ENCODE results near the gene CEACAM19. TPM values are rescaled to one million over a fixed set of nuclear protein-coding genes. Genes with fewer than 3 reads are reported as not detected.

The CEACAM19 gene
- total and polyA plus RNA-seq, 10 donors: 1.0 to 6.8 (median 3.7) TPM

DNA sequence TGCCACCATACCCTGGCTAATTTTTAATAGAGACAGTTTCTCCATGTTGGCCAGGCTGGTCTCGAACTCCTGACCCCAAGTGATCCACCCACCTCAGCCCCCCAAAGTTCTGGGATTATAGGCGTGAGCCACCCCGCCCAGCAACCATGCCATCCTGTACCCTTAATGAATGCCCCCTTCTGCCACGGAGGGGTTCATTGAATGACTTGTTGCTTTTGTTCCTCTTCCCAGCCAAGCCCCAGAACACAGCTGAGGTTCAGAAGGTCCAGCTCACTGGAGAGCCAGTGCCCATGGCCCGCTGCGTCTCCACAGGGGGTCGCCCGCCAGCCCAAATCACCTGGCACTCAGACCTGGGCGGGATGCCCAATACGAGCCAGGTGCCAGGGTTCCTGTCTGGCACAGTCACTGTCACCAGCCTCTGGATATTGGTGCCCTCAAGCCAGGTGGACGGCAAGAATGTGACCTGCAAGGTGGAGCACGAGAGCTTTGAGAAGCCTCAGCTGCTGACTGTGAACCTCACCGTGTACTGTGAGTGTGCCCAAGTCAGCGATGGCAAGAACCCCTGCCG is 21.6 kb upstream of the CEACAM19 start:
- Histone ChIP-seq H3K27me3 (replicated peaks in 1 of 7) (peaks cover 0 to 12% (median 0%) of the 10 kb centered on the region in 7 donors), H3K36me3 (peaks cover 0 to 58% (median 19%) of the 10 kb centered on the region in 6 donors), H3K4me3 (no peak overlapping the region), H3K4me1 (peaks cover 2 to 46% (median 23%) of the 10 kb centered on the region in 6 donors), H3K9me3 (no peaks in the 10 kb centered on the region), H3K27ac (no peak overlapping the region)
- intact Hi-C loops (cut with DNase I; ENCODE audit: low total_unique reads): no loop called here
- TF ChIP-seq POLR2AphosphoS5 (IDR thresholded peaks at IDR 0.05): no peak
- WGBS, 5 donors: 88 to 94% (median 93%) methylated on average over 15 of the region's 15 CpGs
- peak; percentile 37 for DNase-seq

- Histone ChIP-seq H3K4me3 (no peak overlapping the region), H3K9me3 (no peaks in the 10 kb centered on the region), H3K27ac (no peak overlapping the region), H3K27me3 (replicated peaks in 1 of 7) (no peaks in the 10 kb centered on the region), H3K36me3 (peaks cover 0 to 85% (median 19%) of the 10 kb centered on the region in 6 donors), H3K4me1 (peaks cover 2 to 28% (median 17%) of the 10 kb centered on the region in 6 donors)
- DNase-seq: no peak
- WGBS, 5 donors: 83 to 93% (median 90%) methylated on average over 5 of the region's 5 CpGs
- TF ChIP-seq POLR2A (IDR thresholded peaks at IDR 0.05): no peak
- TF ChIP-seq POLR2AphosphoS5 (IDR thresholded peaks at IDR 0.05): no peak
- no peak for TF ChIP-seq CTCF (IDR thresholded peaks at IDR 0.05 in 8 of 11, conservative IDR thresholded peaks at IDR 0.05 in 3 of 11)
- intact Hi-C loops (cut with DNase I; ENCODE audit: low total_unique reads): no loop called here
These were observed 17.9 kb upstream of the CEACAM19 start for GRCh38 chr19:44653343-44653742.

DNA sequence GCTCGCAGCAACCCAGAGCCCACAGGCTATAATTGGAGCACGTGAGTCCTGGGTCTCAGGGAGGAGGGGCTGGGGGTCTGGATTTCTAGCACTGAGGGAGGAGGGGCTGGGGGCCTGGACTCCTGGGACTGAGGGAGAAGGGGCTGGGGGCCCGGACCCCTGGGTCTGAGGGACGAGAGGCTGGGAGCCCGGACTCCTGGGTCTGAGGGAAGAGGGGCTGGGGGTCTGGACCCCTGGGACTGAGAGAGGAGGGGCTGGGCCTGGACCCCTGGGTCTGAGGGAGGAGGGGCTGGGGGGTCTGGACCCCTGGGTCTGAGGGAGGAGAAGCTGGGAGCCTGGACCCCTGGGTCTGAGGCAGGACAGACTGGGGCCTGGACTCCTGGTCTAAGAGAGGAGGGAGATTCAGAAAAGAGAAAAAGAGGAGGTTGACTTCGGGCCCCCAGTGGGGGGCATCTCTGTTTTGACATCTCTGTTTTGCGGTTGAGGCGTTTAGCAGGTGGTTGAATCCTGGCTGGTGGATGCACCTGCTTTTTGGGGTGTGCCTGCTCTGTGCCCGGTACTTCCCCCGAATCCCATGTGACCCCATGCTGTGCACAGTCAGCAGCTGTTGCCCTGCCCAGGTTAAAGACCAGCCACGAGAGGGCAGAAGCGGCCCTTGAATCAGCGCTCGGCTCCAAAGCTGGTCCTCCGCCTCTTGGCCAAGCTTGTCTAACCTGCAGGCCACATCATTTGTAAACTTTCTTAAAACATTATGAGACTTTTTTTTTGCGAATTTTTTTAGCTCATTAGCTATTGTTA is 17.1 kb upstream of the CEACAM19 start:
- intact Hi-C loops (cut with DNase I; ENCODE audit: low total_unique reads): no loop called here
- WGBS, 5 donors: 32 to 38% (median 33%) methylated on average over 16 of the region's 16 CpGs
- H3K4me3 ChIP-seq: no peak overlapping the region
- no peaks in the 10 kb centered on the region for H3K27me3 ChIP-seq (replicated peaks in 1 of 7)
- H3K36me3 ChIP-seq: peaks cover 0 to 89% (median 24%) of the 10 kb centered on the region in 6 donors
- peak; percentile 95 for DNase-seq
- H3K9me3 ChIP-seq: no peaks in the 10 kb centered on the region
- TF ChIP-seq CTCF (IDR thresholded peaks at IDR 0.05 in 8 of 11, conservative IDR thresholded peaks at IDR 0.05 in 3 of 11): peak; percentile 65 to 90 (median 75)
- TF ChIP-seq POLR2A (IDR thresholded peaks at IDR 0.05): no peak
- TF ChIP-seq POLR2AphosphoS5 (IDR thresholded peaks at IDR 0.05): peak; percentile 58 to 76 (median 69)
- H3K4me1 ChIP-seq: peaks cover 2 to 25% (median 13%) of the 10 kb centered on the region in 6 donors
- H3K27ac ChIP-seq: no peak overlapping the region

DNA sequence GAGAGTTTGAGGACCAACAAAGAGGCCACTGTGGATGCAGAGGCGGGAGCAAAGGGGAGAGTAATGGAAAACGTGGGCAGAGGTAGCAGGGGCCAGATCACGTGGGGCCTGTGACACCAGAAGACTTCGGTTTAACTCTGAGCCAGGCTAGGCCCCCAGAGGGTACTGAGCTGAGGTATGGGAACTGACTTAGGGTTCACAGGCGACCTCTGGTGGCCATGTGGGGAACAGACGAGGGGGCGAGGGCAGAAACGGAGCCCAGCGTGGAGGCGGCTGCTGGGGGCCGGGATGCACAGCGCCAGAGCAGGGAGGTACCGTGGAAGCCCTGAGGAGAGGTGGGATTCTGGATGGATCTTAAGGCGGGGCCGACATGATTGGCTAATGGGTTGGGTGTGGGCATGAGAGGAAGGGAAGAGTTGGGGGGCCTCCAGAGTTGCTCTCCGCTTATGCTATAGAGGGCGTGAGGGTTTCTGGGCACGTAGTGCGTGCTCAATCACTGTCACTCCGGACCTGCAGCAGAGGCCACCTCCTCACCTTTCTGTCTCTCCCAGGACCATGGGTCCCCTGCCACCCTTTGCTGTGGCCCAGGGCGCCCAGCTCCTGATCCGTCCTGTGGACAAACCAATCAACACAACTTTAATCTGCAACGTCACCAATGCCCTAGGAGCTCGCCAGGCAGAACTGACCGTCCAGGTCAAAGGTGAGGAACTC is 13.9 kb upstream of the CEACAM19 start:
- peak; percentile 88 for DNase-seq
- Histone ChIP-seq H3K9me3 (no peaks in the 10 kb centered on the region), H3K36me3 (peaks cover 0 to 89% (median 11%) of the 10 kb centered on the region in 6 donors), H3K27ac (no peak overlapping the region), H3K27me3 (replicated peaks in 1 of 7) (no peaks in the 10 kb centered on the region), H3K4me3 (no peak overlapping the region), H3K4me1 (peaks cover 2 to 25% (median 13%) of the 10 kb centered on the region in 6 donors)
- intact Hi-C loops (cut with DNase I; ENCODE audit: low total_unique reads): loop anchor here (2.0 kb wide), 1 partner anchor 85 kb away; no protein-coding TSS in a partner anchor
- TF ChIP-seq POLR2AphosphoS5 (IDR thresholded peaks at IDR 0.05) (peak in 2 of 3 donors; percentile 14 to 51), CTCF (IDR thresholded peaks at IDR 0.05 in 8 of 11, conservative IDR thresholded peaks at IDR 0.05 in 3 of 11) (peak; percentile 77 to 97 (median 90)), POLR2A (IDR thresholded peaks at IDR 0.05) (no peak)
- 34 to 43% (median 39%) methylated on average over 25 of the region's 25 CpGs for WGBS, 5 donors

Measured in spleen (tissue), 11 donors.